ENCODE measurements around the gene LETM1. TPM values are rescaled to one million over a fixed set of nuclear protein-coding genes. Genes with fewer than 3 reads are reported as not detected.

LETM1 gene
- polyA plus RNA-seq, 1 donor (not counting 4 experiments of a cell fraction or from before 2014, with no cell fraction given), result 25.6 TPM

DNA sequence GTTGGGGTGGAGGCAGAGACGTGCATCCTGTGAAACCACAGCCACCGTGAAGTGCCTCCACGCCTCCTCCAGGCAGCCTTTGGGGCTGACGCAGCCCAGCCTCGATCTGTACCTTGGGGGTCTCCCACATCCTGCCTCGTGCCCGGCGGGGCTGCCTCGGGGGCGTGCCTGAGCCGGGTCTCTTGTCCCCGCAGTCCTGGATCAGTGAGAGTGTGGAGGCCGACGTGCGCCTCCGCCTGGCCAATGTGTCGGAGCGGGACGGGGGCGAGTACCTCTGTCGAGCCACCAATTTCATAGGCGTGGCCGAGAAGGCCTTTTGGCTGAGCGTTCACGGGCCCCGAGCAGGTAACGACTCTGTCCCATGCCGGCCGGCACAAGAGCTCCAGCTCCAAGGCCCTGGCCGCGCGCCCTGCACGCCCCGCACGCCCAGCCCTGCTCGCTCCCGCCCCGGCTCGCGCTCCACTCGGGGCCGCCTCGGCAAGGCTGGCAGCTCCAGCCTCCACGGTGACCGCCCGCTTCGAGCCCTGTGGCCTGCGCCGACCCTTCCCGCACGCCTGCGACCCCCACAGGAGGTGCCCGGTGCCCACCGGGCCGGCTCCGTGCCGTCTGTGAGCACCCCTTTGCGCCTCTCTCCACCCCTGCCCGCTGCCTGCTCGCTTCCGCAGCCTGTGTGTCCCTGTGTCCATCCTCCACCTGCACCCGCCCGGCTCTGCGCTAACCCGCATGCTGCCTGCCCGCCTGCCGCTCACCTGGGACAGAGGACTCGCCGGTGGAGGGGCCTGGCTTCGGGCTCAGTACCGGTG lies 53.0 kb downstream of the LETM1 start:
- H3K4me3 ChIP-seq (ENCODE audit: control insufficient read depth in 2 of 3, extremely low read depth in 1 of 3, insufficient read depth in 2 of 3, low read depth in 1 of 3, low read length in 3 of 3), result no peak overlapping the region
- H3K36me3 ChIP-seq (ENCODE audit: control insufficient read depth in 2 of 2, extremely low read depth in 1 of 2, insufficient read depth in 2 of 2, low read length in 2 of 2), result peaks cover 24 to 29% of the 10 kb centered on the region in 2 experiments
- H3K9me3 ChIP-seq (ENCODE audit: control insufficient read depth, low read depth, low read length), result no peaks in the 10 kb centered on the region
- peaks cover 4% of the 10 kb centered on the region for H4K20me1 ChIP-seq (ENCODE audit: control insufficient read depth, extremely low read depth, insufficient read depth, low read length)
- DNase-seq (ENCODE audit: low read depth, low spot score) (no peak), FAIRE-seq (no peak)
- no peaks in the 10 kb centered on the region for H3K27me3 ChIP-seq (ENCODE audit: control insufficient read depth, extremely low read depth, insufficient read depth, low read length)
- no peak overlapping the region for H3K9ac ChIP-seq (ENCODE audit: control insufficient read depth, extremely low read depth, insufficient read depth, low read length)
- dilution Hi-C loops (cut with MboI; ENCODE audit: extremely low pct_ligation_motif_present, low sequenced_read_pairs), result no loop called here
- no peak overlapping the region for H3K27ac ChIP-seq (ENCODE audit: control insufficient read depth, insufficient read depth, low read length)
- TF ChIP-seq, protein P1, sequence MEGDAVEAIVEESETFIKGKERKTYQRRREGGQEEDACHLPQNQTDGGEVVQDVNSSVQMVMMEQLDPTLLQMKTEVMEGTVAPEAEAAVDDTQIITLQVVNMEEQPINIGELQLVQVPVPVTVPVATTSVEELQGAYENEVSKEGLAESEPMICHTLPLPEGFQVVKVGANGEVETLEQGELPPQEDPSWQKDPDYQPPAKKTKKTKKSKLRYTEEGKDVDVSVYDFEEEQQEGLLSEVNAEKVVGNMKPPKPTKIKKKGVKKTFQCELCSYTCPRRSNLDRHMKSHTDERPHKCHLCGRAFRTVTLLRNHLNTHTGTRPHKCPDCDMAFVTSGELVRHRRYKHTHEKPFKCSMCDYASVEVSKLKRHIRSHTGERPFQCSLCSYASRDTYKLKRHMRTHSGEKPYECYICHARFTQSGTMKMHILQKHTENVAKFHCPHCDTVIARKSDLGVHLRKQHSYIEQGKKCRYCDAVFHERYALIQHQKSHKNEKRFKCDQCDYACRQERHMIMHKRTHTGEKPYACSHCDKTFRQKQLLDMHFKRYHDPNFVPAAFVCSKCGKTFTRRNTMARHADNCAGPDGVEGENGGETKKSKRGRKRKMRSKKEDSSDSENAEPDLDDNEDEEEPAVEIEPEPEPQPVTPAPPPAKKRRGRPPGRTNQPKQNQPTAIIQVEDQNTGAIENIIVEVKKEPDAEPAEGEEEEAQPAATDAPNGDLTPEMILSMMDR (optimal IDR thresholded peaks at IDR 0.05 in 1 of 3, IDR thresholded peaks at IDR 0.05 in 1 of 3, conservative IDR thresholded peaks at IDR 0.05 in 1 of 3; ENCODE audit: extremely low read depth in 1 of 3, insufficient read depth in 2 of 3, low read length in 3 of 3), result peak in 1 of 3 experiments; percentile 6
- TF ChIP-seq EZH2 (IDR thresholded peaks at IDR 0.05; ENCODE audit: low read length), result no peak
- no peaks in the 10 kb centered on the region for H3K4me1 ChIP-seq (ENCODE audit: control insufficient read depth, extremely low read depth, insufficient read depth, low read length)
- H3K4me2 ChIP-seq (ENCODE audit: control insufficient read depth, extremely low read depth, insufficient read depth, low read depth, low read length), result no peak overlapping the region
- H2AFZ ChIP-seq (ENCODE audit: control insufficient read depth, low read length), result no peak overlapping the region
- no peaks in the 10 kb centered on the region for H3K9me1 ChIP-seq (ENCODE audit: control insufficient read depth, extremely low read depth, insufficient read depth, low read length)
- H3K79me2 ChIP-seq (ENCODE audit: control insufficient read depth, insufficient read depth, low read length), result no peaks in the 10 kb centered on the region

DNA sequence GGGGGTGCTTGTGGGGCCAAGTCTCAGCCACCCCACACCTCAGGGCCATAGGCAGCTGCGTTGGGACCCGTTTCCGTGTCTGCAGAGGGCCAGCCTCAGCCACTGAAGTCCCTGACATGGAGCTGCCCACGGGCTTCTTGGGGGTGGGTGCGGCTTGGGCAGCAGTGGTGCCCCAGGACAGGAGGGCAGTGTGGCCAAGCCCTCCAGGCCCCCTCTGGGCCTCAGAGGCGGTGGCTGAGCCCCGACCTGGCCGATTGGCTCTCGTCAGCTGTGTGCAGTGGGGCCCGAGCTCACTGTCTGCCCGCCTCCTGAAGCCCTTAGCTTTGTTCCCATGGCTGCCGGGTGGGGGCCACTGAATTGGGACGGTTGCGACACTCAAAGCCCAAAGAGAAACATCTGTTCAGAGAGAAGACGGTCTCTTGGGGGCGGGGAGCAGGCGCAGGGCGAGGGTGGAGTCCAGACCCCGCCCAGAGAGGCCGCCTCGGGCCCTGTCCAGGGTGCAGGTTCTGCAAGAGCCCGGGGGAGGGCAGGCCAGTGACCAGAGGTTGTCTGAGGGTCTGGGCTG lies 53.7 kb downstream of the LETM1 start:
- Histone ChIP-seq H3K4me2 (ENCODE audit: control insufficient read depth, extremely low read depth, insufficient read depth, low read depth, low read length) (no peak overlapping the region), H3K79me2 (ENCODE audit: control insufficient read depth, insufficient read depth, low read length) (peaks cover 6% of the 10 kb centered on the region), H3K36me3 (ENCODE audit: control insufficient read depth in 2 of 2, extremely low read depth in 1 of 2, insufficient read depth in 2 of 2, low read length in 2 of 2) (peaks cover 24 to 27% of the 10 kb centered on the region in 2 experiments), H3K4me1 (ENCODE audit: control insufficient read depth, extremely low read depth, insufficient read depth, low read length) (no peaks in the 10 kb centered on the region), H3K9ac (ENCODE audit: control insufficient read depth, extremely low read depth, insufficient read depth, low read length) (no peak overlapping the region), H3K9me1 (ENCODE audit: control insufficient read depth, extremely low read depth, insufficient read depth, low read length) (no peaks in the 10 kb centered on the region), H2AFZ (ENCODE audit: control insufficient read depth, low read length) (no peak overlapping the region), H3K9me3 (ENCODE audit: control insufficient read depth, low read depth, low read length) (no peaks in the 10 kb centered on the region), H3K27ac (ENCODE audit: control insufficient read depth, insufficient read depth, low read length) (no peak overlapping the region), H3K4me3 (ENCODE audit: control insufficient read depth in 2 of 3, extremely low read depth in 1 of 3, insufficient read depth in 2 of 3, low read depth in 1 of 3, low read length in 3 of 3) (no peak overlapping the region), H4K20me1 (ENCODE audit: control insufficient read depth, extremely low read depth, insufficient read depth, low read length) (peaks cover 4% of the 10 kb centered on the region), H3K27me3 (ENCODE audit: control insufficient read depth, extremely low read depth, insufficient read depth, low read length) (no peaks in the 10 kb centered on the region)
- DNase-seq (ENCODE audit: low read depth, low spot score) (no peak), FAIRE-seq (no peak)
- dilution Hi-C loops (cut with MboI; ENCODE audit: extremely low pct_ligation_motif_present, low sequenced_read_pairs), result no loop called here
- no peak for TF ChIP-seq EZH2 (IDR thresholded peaks at IDR 0.05; ENCODE audit: low read length)
- TF ChIP-seq, protein P1 (optimal IDR thresholded peaks at IDR 0.05 in 1 of 3, IDR thresholded peaks at IDR 0.05 in 1 of 3, conservative IDR thresholded peaks at IDR 0.05 in 1 of 3; ENCODE audit: extremely low read depth in 1 of 3, insufficient read depth in 2 of 3, low read length in 3 of 3), result no peak

Measured in keratinocyte (primary cell).